ENCODE measurements around the gene DAW1.
"Not testable (repeated sequence)": the region's sequence is repeated elsewhere in the genome, so short reads cannot be mapped to it uniquely, and the experiment has no call there.

Gene DAW1

GRCh38 chr2:227932001-227932400, 60.6 kb downstream of the DAW1 start:
- no peak for DNase-seq

GRCh38 chr2:227932403-227932802, 61.0 kb downstream of the DAW1 start:
- DNase-seq, result no peak

GRCh38 chr2:227933884-227934283, 62.5 kb downstream of the DAW1 start:
- no peak for DNase-seq

GRCh38 chr2:227936249-227936648, 64.8 kb downstream of the DAW1 start:
- not testable (repeated sequence) for DNase-seq

- no peak for DNase-seq
Measured at GRCh38 chr2:227939271-227940027, 68.0 kb downstream of the DAW1 start.

GRCh38 chr2:227942021-227942420, 70.6 kb downstream of the DAW1 start:
- no peak for DNase-seq

GRCh38 chr2:227942965-227943364, 71.5 kb downstream of the DAW1 start:
- DNase-seq, result no peak

GRCh38 chr2:227960317-227960716, 88.9 kb downstream of the DAW1 start:
- no peak for DNase-seq

- no peak for DNase-seq
Measured at GRCh38 chr2:227971619-227972230, 100.3 kb downstream of the DAW1 start.

- DNase-seq, result no peak
Measured at GRCh38 chr2:227973241-227973640, 101.8 kb downstream of the DAW1 start.

Measured in GF-D8 (cell line).